Measurements from ENCODE around the gene FBXL7.
"Not testable (repeated sequence)": the region's sequence is repeated elsewhere in the genome, so short reads cannot be mapped to it uniquely, and the experiment has no call there.

FBXL7 gene

DNA sequence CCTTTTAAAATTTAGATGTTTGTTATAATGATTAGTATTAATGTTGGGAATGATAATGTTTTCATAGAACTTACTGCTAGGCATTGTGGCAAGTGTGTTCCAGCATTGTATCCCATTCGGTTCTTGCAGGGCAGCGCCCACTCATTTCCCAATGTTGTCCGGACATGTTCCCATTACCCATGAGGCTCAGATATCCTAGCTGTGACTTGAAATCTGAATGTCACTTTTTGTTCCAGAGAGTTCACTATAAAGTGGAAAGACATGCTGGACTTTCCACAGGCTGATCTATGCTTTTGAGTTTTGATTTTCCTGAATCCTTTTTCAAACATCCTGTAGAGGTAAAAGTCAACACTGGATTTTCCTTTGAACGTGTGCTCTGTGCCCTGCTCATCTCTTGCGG lies 350.6 kb downstream of the FBXL7 start:
- TF ChIP-seq, protein P1, sequence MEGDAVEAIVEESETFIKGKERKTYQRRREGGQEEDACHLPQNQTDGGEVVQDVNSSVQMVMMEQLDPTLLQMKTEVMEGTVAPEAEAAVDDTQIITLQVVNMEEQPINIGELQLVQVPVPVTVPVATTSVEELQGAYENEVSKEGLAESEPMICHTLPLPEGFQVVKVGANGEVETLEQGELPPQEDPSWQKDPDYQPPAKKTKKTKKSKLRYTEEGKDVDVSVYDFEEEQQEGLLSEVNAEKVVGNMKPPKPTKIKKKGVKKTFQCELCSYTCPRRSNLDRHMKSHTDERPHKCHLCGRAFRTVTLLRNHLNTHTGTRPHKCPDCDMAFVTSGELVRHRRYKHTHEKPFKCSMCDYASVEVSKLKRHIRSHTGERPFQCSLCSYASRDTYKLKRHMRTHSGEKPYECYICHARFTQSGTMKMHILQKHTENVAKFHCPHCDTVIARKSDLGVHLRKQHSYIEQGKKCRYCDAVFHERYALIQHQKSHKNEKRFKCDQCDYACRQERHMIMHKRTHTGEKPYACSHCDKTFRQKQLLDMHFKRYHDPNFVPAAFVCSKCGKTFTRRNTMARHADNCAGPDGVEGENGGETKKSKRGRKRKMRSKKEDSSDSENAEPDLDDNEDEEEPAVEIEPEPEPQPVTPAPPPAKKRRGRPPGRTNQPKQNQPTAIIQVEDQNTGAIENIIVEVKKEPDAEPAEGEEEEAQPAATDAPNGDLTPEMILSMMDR (IDR thresholded peaks at IDR 0.05; ENCODE audit: extremely low read depth, missing control alignments) = no peak
- no peak for DNase-seq (ENCODE audit: low spot score)

DNA sequence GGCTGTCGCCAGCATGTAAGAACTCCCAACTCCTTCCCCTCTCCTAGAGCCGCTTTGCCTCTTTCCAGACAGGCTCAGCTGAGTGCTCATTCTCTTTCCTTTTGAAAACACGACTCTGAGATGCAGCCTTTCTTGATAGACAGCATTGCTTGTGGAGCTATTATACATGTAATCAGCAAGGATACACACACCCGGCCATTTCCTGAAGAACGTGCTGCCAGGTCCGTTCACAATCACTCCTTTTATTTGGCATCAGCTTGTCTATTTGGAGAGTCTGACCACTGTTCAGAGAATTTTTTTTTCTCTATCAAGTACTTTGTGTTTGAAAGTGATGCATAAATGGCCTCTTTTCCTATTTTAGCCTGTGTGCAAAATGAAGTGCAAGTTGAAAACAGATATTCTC lies 351.0 kb downstream of the FBXL7 start:
- TF ChIP-seq, protein P1 (IDR thresholded peaks at IDR 0.05; ENCODE audit: extremely low read depth, missing control alignments) = no peak
- DNase-seq (ENCODE audit: low spot score) = no peak

- TF ChIP-seq, protein P1 (IDR thresholded peaks at IDR 0.05; ENCODE audit: extremely low read depth, missing control alignments) = no peak
- no peak for DNase-seq (ENCODE audit: low spot score)
These were observed 352.2 kb downstream of the FBXL7 start for GRCh38 chr5:15852217-15852616.

DNA sequence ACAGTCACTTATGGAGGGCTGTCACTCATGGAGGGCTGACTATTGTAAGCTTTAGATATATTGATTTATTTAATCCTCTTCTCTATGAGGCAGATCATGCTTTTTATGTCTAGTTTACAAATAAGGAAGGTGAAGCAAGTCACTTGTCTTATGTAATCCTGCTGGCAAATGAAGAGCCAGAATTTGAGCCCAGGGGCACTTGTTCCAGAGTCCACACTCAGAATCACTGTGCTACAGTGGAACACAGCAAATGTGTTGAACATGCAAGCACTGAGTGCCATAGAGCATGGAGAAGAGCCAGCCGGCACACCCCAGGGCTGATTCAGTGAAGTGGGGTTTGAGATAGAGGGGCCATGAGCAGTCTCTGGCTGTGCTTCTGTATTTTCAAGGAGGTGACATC lies 353.0 kb downstream of the FBXL7 start:
- no peak for DNase-seq (ENCODE audit: low spot score)
- TF ChIP-seq, protein P1 (IDR thresholded peaks at IDR 0.05; ENCODE audit: extremely low read depth, missing control alignments) = no peak

DNA sequence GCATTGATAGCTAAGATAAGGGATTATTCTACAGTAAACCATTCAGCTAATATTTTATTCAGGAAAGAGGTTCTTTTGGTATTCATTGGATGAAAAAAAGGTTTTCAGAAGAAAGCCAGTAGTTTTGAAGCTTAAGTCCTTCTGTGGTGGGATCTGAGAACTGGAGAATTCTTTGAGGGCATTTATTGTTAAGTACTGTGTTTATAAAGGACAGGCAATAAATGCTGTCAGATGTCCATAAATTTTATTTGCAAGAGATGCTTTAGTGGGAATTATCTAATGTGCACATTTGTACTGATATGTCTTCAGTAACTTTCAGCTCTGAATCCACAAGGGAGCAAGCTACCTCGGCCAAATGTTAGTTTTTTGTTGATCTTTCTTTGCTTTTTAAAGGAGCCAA lies 358.3 kb downstream of the FBXL7 start:
- TF ChIP-seq, protein P1 (IDR thresholded peaks at IDR 0.05; ENCODE audit: extremely low read depth, missing control alignments) = no peak

GRCh38 chr5:15864536-15865215 lies 364.7 kb downstream of the FBXL7 start:
- no peak for DNase-seq (ENCODE audit: low spot score)
- TF ChIP-seq, protein P1 (IDR thresholded peaks at IDR 0.05; ENCODE audit: extremely low read depth, missing control alignments) = no peak

More for the DNA sequence above, 358.3 kb downstream of the FBXL7 start:
- DNase-seq (ENCODE audit: low spot score) = no peak

- not testable (repeated sequence) for DNase-seq (ENCODE audit: low spot score)
These were observed 372.3 kb downstream of the FBXL7 start for GRCh38 chr5:15872259-15872658.

DNA sequence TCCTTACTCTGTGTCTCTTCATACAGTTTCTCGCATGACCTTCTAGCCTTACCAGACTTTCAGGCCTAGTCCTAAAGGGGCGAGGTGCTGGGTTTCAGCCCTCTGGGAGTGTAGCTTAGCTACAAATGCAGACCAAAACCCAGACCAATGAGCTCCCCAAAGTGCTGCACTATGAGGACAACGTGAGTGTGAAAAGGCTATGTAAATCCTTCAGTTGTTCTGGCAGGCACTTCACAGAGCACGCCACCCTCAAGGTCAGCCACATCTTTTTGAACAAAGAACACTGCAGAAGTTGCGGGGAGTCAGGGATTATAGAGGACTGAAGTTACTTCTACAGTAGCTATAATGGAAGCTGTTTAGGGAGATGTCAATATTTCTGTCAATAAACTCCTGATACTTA lies 377.9 kb downstream of the FBXL7 start:
- TF ChIP-seq, protein P1 (IDR thresholded peaks at IDR 0.05; ENCODE audit: extremely low read depth, missing control alignments) = no peak
- no peak for DNase-seq (ENCODE audit: low spot score)
